Effector CD8-positive, alpha-beta T cell (primary cell): ENCODE measurements around the gene NOL3.
"Not testable (repeated sequence)": the region's sequence is repeated elsewhere in the genome, so short reads cannot be mapped to it uniquely, and the experiment has no call there.

Source experiments
- DNase-seq: peaks from one replicate; lab custom pipeline; 2025; lab: John Stamatoyannopoulos, UW
- total RNA-seq, 4 experiments: gene quantifications; one replicate each; lab custom pipeline; 2026; lab: John Stamatoyannopoulos, UW

The NOL3 gene
- total RNA-seq = 0.39 to 1.4 (median 0.85) reads per million in 4 experiments

GRCh38 chr16:67170168-67170948, at the start of gene NOL3:
Gene NOL3 (plus strand): TSS chr16:67170538.
- DNase-seq = no peak

- DNase-seq = not testable (repeated sequence)
Observed at GRCh38 chr16:67122799-67123198, 47.5 kb upstream of the NOL3 start.

DNA sequence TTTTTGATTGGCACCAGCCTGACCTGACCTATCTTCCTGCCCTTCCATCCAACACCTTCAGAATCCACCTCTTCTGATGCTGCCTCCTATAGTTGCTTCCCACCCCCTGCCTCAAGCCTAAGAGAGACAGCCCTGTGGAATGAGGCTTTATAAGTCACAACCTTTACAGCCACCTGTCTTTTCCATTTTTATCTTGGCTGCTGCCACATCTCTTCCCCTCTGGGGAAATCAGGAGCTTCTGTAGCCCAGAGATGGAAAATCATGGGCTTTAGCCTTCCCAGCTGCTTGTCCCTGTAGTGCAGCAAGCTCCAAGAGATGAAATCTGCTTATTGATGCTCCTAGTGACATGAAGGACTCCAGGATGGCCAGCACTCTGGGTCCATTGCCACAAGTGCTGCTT, 41.9 kb upstream of the NOL3 start:
- no peak for DNase-seq

GRCh38 chr16:67128887-67129286, 41.5 kb upstream of the NOL3 start:
- no peak for DNase-seq

- DNase-seq = no peak
Observed at GRCh38 chr16:67129422-67129821, 40.9 kb upstream of the NOL3 start.

DNA sequence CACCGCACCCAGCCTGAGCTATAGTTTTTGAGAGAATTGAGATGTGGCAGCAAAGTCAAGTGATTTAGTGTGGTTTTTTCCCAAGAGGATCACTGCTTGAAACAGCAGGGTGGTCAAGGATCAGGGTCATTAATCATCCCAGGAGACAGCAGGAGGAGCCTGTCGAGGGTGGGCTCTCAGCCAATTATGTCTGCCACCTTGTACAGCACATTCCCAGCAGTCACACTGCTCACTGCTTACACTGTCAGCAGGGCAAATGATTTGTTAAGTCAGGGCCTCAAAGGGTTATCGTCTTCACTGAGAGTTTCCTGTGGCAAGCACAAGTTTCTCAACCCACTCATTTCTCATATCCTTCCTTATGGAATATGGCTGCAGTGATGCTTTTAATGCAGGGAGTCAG, 32.7 kb upstream of the NOL3 start:
- no peak for DNase-seq

DNA sequence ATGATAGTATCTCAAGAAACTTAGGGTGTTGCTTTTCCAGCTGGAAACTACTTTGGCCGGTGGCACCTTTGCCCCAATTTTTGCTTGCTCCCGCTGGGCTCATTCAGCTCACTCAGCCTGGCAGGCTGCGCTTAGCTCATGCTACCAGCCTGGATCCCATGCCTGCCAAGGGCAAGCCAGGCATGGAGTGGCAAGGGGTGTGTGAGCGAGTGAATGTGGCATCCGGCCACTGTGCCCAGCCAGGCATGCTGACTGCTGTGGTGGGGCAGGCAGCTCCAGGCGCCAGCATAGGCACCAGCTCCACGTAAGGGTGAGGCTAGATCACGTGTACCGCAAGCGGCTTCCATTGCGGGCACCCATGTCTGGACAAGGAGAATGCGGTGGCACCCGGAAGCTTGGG, 28.9 kb upstream of the NOL3 start:
- no peak for DNase-seq

DNA sequence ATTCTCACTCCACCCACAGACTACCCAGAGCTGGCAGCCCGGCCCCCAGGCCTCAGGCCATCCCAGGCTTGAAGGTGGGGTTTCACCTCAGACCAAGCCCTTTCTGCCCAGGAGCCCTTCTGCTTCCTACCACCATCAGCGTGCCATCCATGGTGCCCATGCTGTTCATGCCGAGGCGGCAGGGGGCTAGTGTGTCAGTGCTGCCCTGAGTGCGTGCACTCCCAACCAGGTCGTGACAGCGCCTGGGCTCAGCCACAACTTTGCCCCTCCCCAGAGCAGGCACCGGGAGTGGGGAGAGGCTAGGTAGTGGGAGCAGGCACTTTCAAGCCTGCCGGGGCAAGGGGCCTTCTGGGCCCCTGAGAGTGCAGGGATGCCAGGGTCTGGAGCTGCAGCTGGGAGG, 28.0 kb upstream of the NOL3 start:
- no peak for DNase-seq

- DNase-seq = no peak
Observed at GRCh38 chr16:67144943-67145342, 25.4 kb upstream of the NOL3 start.

DNA sequence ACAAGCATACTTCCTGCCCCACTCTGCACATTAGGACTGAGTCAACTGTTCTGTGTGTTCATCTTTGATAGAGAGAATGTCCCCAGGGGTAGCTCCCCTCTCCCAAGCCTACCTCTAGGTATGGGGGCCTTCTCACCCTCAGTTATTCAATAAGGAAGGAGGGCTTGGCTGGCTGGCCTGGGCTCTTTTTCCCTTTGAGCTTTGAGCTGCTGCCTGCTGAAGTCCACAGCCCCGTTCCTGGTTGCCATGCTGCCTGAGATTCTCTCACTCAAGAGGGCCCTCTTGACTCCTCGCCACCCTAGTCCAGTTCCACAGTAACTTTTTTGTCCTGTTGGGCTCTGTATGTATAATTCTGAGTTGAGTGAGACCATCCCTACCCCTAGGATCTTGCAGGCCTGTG, 24.6 kb upstream of the NOL3 start:
- no peak for DNase-seq

DNA sequence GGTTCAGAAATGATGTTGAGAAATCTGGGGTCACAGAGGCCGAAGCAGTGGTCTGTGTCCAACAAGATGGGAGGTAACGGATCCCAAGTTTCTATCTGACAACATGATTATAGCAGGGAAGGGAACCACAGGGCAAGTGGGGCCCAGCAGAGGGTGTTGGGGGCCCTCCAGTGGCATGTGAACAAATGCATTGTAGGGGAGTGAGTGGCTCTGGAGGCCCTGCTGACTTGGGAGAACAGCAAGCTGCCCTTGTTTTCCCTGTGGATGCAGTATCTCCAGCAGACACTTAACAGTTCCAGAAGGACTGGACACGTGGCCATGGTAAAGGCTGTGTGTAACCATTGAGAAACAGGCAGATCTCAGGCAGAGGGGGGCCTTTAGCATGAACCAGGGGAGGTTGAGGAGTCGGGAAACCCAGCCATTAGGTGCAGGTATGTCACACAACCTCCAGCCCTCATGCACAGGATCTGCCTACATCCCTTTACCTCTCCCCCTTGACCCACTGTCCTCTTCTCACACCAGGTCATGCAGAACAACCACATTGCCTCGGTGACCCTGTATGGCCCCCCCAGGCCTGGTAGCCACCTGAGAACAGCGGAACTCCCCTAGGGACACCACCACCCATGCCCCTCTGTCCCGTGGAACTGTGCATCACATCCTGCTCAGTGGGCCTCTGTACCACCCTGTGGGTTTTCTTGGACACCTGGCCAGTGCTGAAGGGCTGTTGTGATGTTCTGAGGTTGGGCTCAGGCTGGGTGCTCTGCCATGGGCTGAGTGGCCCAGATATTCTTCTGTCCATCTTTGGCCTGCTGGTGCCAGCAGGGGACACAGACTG, 23.6 kb upstream of the NOL3 start:
- no peak for DNase-seq

- no peak for DNase-seq
Observed at GRCh38 chr16:67147437-67148140, 22.7 kb upstream of the NOL3 start.

- no peak for DNase-seq
Observed at GRCh38 chr16:67148221-67148620, 22.1 kb upstream of the NOL3 start.

GRCh38 chr16:67148656-67149275, 21.6 kb upstream of the NOL3 start:
- DNase-seq = no peak

DNA sequence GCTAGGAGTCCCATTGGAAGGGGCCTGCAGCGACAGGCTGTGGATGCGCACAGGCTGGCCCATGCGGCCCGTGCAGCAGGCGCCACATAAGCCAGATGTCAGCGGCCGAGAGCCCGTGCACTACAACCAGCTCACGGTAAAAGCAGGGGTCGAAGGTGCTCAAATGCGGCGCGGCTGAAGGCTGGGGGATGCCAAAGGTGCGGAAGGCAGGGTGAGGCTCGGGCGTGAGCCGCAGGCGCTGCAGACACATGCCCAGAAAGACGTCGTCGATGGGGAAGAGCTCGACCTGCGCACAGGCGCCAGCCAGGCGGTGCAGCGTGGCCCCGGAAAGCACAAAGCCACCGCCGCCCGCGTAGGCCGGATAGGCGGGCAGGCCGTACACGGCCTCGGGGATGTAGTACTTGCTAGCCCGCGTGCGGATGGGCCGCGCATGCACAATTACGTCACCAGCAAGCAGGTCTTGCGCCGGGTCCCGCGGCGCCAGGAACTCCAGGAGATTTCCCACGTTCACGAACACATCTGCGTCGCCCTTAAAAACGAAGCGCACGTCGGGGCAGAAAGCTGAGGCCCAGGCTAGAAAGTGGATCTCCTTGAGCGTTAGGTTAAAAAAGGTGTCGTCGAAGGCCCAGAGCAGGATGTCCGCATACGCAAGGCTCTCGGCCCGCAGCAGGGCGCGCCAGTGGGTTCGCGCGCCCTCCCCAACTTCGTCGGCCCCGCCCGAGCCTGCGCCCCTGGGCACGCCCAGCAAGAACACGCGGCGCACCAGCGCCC, 20.9 kb upstream of the NOL3 start:
- DNase-seq = no peak

DNA sequence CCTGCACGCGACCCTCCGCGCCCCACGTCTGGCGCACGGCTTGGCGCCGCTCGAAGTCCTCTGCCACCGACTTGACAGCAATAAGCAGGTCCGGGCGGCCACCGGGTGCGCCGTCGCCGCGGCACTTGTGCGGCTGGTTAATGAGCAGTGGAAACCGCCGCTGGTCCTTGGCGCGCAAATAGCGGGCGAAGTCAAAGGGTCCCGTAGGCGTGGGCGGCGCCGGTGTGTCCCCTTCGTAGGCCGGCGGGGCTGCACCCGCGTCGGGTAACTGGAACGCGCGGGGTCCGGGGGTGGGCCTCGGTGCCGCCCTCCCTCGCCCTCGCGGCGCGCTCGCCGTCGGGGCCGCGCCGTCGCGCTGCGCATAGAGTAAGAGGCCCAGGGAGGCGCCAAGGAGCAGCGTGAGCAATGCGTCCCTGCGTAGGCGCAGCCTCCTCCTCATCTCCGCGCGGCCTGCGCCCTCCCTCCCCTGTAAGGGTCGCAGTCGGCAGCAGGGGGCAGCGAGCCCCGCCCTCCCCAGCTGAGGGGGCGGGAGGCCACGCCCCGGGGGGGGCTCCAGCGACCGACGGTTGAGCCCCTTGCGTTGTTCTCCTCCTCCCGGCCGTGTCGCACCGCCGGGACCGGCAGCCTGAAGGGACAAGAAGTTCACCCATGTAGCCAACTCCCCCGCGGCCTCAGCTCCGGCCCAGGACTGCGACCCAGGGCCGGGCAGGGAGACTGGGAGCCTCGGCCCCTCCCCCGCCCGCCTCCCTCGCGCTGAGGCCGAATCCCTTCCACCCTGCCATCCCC, 20.1 kb upstream of the NOL3 start:
- no peak for DNase-seq

GRCh38 chr16:67150833-67151396, 19.4 kb upstream of the NOL3 start, which contains the start of gene B3GNT9:
Gene B3GNT9 (minus strand): TSS chr16:67150998. CDS start chr16:67150485, 513 bp downstream.
- no peak for DNase-seq

DNA sequence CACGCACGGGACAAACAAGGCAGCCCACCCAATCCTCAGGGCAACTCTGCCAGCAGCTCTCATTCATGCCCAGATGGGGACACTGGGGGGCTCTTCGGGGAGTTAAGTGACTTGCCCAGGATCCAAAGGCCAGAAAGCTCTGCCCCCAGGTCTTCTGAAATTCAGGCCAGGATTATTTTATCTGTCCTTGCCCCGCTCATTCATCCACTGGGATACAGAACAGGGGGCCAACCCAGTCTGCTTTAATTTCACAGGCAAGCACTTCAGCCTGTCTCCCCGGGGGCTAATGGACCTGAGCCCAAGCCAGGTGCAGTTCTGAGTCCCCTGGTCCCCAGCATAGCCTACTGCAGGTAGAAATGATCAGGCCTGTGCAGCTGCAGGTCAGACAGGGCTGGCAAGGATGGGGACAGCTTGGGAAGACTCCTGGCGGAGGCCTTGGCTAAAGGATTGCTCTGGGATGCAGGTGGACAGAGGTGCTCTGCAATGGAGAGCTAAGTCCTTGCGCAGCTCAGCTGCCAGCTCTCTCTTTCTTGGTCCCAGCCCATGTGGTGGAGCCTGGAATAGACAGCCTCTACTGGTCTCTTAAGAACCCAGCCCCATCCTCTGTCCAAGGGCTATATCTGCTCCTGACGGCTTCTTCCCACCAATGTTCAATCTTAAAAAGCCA, 18.8 kb upstream of the NOL3 start:
- no peak for DNase-seq

DNA sequence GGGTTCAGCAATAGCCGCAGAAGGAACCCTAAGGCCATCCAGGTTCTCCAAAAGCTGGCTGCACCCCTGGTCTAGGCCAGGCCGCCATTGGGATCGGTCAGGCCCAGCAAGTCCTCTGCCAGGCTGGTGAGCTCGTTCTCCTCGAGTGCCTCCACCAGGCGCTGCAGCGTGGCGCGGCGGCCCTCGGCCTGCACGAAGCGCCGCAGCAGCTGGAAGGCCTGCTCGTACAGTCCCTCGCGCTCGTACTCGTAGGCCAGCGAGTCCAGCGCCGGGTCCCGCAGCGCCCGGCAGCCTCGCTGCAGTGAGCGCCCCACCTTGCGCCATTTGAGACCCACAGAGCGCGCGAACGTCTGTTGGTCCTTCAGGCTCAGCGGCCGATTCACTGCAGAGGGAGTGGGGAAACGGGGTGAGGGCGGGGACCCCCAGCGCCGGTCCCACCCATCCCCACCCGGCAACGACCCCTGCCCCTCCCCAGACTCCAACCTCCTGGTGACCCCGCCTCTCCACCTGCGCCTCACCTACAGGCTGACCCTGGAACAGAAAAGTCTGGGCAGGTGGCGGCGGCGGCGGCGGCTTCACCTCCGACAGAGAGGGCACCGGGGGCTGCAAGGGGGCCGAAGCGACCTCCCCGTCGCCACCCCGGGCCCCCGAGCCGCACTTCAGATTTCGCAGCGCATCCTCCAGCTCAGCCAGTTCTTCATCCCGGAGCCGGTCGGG, 15.6 kb upstream of the NOL3 start:
- no peak for DNase-seq
